RPMI7951 (cell line): ENCODE data around the gene C6orf163. TPM values are rescaled to one million over a fixed set of nuclear protein-coding genes. Genes with fewer than 3 reads are reported as not detected.
"Not testable (repeated sequence)": the region's sequence is repeated elsewhere in the genome, so short reads cannot be mapped to it uniquely, and the experiment has no call there.

Experiments
- DNase-seq: peaks from one replicate; pipeline ENCODE4 v3.0.0-alpha.2; 2012; ENCODE audit warnings: low read depth
- total RNA-seq: library from RNA; depleted of rRNA; stranded (reverse); fragments of >200 nt; shearing (Covaris generic); gene quantifications from 2 replicates; pipeline ENCODE4 v1.2.3, GENCODE V29; 2014; rRNA removed

C6orf163 gene
- 0.12 and 0.29 TPM in 2 replicates for total RNA-seq

- no peak for DNase-seq
Observed at GRCh38 chr6:87344731-87345130, at the start of gene C6orf163. Gene C6orf163, plus strand, starts transcription at chr6:87344813. Its CDS starts 287 bp downstream, at chr6:87345100.

DNA sequence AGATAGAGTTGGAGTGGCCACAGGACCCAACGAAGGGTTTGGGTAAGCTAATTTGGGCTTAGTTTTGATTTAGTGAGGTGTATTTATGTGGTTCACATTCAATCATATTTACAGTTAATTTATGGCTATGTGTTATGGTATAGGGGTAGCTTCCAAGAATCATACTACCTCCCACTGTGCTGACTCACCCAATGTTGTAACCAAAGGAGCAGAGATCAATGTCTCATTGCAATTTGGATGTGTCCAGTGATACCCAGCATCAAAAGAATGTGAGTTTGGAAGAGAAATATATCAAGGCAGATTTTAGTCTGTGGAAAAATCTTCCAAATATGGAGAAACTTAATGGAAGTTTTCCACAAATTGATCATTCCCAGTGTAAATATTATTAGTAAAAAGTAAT is 47.5 kb upstream of the C6orf163 start:
- no peak for DNase-seq

DNA sequence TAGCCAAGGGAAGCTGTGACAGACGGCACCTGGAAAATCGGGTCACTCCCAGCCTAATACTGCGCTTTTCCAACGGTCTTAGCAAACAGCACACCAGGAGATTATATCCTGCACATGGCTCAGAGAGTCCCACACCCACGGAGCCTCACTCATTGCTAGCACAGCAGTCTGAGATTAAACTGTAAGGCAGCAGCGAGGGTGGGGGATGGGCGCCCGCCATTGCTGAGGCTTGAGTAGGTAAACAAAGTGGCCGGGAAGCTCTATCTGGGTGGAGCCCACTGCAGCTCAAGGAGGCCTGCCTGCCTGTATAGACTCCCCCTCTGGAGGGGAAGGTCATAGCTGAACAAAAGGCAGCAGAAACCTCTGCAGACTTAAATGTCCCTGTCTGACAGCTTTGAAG is 43.3 kb upstream of the C6orf163 start:
- not testable (repeated sequence) for DNase-seq

DNA sequence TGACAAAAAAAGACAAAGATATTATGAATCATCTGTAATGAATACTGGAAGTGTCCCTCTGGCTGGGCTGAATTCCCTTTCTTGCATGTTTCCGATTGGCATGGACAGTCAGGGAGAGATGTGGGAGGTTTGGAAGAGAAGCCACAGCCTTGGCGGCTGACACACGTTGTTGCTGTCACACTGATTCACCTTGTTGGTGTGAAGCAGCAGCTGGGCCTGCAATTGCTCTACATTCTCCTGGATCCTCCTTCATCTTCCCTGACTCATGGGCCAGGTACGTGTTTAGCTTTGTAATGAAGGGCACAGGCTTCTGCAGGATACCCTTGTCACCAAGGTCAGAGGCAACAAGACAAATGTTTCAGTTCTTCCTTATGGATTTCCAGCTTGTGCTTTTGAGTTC is 35.6 kb upstream of the C6orf163 start:
- DNase-seq, result peak; percentile 1

GRCh38 chr6:87312860-87313259 is 31.8 kb upstream of the C6orf163 start:
- DNase-seq, result no peak

- DNase-seq, result no peak
Observed at GRCh38 chr6:87315071-87315470, 29.5 kb upstream of the C6orf163 start.

GRCh38 chr6:87319271-87319987 is 25.2 kb upstream of the C6orf163 start:
- DNase-seq, result no peak

DNA sequence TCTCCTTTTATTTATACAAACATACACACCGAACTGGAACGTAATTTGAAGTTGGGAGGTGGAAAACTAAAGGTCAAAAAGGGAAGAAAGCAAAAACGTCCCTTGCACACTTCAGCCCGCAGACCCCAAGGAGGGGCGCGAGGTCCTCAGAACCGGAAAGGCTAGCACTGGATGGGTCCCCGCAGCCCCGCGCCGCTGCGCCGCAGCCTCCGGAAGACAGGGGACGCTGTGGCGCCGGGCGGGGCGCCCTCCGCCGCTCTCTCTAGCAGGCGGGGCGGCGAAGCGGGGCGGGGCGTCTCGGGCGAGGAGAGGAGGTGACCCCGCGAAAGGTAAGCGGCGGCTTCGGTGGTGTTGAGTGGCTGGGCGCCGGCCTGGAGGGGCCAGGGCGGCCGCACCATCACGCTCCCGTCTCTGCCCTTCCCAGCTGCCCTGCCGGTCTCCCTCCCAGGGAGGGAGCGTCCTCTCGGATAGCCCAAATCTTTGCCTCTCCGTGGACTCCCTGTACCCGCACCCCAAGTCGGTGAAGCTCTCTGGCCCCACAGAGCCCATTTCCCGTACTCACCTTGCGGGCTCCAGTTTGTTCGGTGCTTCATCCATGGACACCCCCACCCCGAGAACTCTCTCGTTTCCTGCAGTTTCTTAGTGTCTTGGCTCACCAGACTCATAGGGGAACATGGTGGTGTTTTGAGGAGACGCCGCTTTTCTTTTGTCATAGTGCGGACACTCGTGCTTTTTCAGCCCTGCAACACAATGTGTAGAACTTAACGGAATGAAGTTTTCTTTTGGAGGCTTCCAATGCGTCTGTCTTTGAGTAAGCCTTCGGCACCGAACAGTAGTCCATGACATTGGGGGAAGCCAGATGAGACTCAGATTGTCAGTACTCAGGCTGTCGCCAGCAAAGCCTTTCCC is 22.1 kb upstream of the C6orf163 start, which contains the start of gene SMIM8:
TSS of gene SMIM8 (plus strand) at position 285 of the 909 bp plus-strand sequence. CDS start 14,444 bp downstream, outside the sequence.
- DNase-seq, result peak; percentile 76

DNA sequence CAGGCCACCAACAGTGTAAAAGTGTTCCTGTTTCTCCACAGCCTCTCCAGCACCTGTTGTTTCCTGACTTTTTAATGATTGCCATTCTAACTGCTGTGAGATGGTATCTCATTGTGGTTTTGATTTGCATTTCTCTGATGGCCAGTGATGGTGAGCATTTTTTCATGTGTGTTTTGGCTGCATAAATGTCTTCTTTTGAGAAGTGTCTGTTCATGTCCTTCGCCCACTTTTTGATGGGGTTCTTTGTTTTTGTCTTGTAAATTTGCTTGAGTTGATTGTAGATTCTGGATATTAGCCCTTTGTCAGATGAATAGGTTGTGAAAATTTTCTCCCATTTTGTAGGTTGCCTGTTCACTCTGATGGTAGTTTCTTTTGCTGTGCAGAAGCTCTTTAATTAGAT is 20.7 kb upstream of the C6orf163 start:
- DNase-seq, result not testable (repeated sequence)

DNA sequence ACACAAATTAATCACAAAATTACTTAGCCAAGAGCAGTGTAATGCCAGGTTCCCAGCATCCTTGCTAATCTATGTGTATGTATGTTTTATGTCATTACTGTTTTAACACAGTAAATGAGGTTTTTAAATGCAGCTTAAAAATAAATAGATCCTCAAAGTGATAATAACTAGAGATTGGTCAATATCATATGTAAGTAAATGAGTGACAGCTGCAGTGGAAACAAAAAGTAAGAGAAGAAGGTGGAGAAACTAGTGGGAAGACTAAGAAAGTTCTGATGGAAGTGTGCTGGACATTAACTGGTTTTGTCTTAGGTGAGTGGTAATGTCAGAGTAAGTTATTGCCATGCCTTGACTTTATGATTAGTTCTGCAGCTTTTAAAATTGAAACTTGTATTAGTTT is 13.7 kb upstream of the C6orf163 start:
- DNase-seq, result no peak

DNA sequence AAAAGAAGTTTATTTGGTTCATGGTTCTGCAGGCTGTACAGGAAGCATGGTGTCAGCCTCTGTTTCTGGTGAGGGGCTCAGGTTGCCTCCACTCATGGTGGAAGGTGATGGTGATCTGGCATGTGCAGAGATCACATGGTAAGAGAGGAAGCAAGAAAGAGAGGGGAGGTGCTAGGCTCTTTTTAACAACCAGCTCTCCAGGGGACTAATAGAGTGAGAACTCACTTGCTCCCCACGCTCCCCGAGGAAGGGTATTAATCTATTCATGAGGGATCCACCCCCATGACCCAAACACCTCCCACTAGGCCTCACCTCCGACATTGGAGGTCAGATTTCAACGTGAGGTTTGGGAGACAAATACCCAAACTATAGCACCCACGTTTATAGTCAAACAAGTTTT is 11.6 kb upstream of the C6orf163 start:
- no peak for DNase-seq

- DNase-seq, result peak; percentile 8
Observed at GRCh38 chr6:87333591-87334181, 10.9 kb upstream of the C6orf163 start.

DNA sequence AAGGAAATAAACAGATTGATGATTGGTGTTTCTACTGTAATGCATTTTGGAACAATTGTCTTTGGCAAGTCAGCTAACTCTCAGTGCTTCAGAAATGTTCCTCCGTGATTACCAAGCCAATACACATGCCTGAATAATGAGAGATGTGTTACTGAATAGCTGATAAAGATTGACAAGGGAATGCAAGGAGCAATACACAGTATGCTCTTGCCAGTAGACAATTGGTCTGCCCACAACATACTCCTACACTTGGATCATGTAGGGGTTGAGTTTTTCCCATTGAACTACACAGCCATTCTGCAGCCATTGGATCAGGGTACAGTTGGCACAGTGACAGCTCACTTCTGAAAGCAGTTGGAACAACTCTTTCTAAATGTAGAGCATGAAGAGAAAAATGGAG is 9.9 kb upstream of the C6orf163 start:
- DNase-seq, result no peak

DNA sequence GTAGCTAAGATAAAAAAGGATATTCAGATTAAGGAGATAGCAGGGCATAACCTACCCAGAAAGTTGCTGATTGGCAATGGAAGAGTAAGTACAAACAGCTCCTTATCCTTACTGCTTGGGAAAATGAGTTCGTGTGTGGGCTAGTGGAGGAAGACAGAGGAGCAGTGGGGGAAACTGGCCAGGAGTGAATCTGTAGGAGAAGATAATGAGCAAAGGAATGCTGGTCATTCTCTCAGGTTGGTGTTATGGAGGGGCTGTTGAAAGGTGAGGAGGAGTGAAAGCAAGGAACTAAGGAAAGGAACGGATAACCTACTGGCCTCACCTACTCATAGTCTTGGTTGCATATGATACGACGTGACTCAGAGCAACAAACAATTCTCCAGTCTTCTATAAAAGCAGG is 8.2 kb upstream of the C6orf163 start:
- no peak for DNase-seq

GRCh38 chr6:87340230-87340629 is 4.4 kb upstream of the C6orf163 start:
- no peak for DNase-seq

- DNase-seq, result no peak
Observed at GRCh38 chr6:87341158-87341557, 3.5 kb upstream of the C6orf163 start.

- DNase-seq, result no peak
Observed at GRCh38 chr6:87341899-87342298, 2.7 kb upstream of the C6orf163 start.

DNA sequence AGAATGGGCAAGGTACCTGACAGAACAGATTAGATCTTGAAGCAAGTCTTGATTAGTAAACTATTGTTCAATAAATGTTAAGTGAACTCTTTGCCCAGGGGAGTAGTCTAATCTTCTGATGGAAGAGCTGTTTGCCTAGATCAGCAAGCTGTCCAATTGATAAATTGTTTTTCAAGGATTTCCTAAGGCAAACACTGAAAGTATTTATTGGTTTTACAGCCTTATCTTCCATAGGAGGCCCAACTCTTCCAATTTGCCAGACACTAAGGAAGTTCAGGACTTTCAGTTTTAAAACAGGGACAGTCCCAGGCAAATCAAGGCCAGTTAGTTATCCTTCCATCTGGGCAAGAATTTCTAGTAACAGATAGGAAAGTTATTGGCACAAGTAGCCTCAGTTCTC is 1.8 kb upstream of the C6orf163 start:
- DNase-seq, result no peak

DNA sequence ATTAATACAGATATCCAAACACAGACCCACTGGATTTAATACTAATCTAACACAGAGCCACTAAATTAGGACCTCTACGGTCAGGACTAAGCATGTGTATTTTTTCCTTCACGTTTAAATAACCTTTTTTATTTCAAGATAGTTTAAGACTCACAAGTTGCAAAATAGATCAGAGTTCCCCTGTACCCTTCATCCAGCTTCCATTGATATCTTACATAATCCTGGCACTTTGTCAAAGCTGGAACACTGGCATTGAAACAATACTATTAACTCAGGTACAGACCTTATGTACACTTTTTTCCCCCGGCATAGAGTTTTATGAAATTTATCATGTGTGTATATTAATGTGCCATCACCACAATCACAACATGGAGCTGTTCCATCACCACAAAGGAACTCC is 2.1 kb downstream of the C6orf163 start:
- no peak for DNase-seq

- no peak for DNase-seq
Observed at GRCh38 chr6:87349896-87350295, 5.3 kb downstream of the C6orf163 start.

DNA sequence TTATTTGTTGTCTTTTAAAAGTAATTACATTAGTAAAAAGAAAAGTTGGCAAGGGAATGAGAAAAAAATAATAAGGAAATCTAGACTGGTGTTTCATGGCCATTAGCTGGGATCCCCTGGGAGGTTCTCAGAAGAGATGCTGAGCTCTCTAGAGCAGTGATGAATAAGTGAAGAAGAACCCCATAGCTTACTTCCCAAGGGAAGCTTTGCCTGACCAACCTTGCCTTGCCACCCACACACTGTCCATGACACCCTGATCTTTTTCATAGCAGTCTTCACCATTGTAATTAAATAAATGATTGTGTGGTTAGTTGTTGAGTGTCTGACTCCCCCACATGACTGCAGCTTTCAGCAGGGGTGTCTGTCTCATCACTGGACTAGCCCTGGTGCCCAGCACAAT is 5.9 kb downstream of the C6orf163 start:
- DNase-seq, result no peak

DNA sequence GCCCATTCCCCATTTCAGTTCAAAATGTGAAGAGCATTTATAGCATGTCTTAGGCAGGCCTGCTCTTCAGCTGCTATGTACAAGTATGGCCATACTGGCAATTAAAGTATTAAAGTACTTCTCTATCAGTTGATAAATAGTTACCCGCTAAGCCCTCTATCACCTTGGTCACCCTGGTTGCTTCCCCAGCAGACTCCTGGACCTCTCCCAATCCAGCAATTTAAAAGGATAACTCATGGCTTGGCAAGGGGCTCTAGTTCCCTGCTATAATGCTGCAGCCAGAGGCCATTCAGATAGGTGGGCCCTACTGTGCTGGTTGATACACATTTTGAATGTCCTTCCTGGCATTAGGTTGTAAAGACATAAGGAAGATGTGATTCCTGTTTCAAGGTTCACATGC is 7.0 kb downstream of the C6orf163 start:
- no peak for DNase-seq
